IMR-90 (cell line): Measurements from ENCODE around the gene GTPBP3. TPM values are rescaled to one million over a fixed set of nuclear protein-coding genes. Genes with fewer than 3 reads are reported as not detected.

ENCODE experiments used
- ATAC-seq: fragments of 200-7000 bp; cut with Tn5 transposase; 2 replicates; pipeline ENCODE4 v1.9.1; 2020; ENCODE audit warnings: low read depth, mild to moderate bottlenecking, moderate library complexity
- BruUV-seq: library from RNA; stranded (reverse); fragments of 400-500 nt; replicated peaks from 2 replicates; lab custom pipeline; 2021; lab: Mats Ljungman, UMichigan
- CTCF ChIA-PET: fragments of 300-600 bp; formaldehyde crosslinking; extraction: SDS; loops from one replicate; lab custom pipeline; 2021; ENCODE audit warnings: antibody characterized with exemption; lab: Yijun Ruan, JAX
- POLR2A ChIA-PET: fragments of 300-600 bp; sonication (Branson Sonifier 250); formaldehyde crosslinking; loops from one replicate; lab custom pipeline; 2022; ENCODE audit warnings: antibody characterized with exemption; ENCODE audit not compliant: unreplicated experiment; lab: Charles Lee
- DNase-seq: peaks from one replicate; pipeline ENCODE4 v3.0.0; 2013
- H2AFZ ChIP-seq: replicated peaks from 2 replicates; pipeline ENCODE3; 2013; ENCODE audit warnings: low read length, mild to moderate bottlenecking; ENCODE audit not compliant: poor library complexity
- H2AK5ac ChIP-seq: 2 replicates; pipeline ENCODE4 v1.6.1; 2013; ENCODE audit warnings: low read depth, low read length, inconsistent platforms
- H2AK9ac ChIP-seq: replicated peaks from 2 replicates; pipeline ENCODE3; 2013; ENCODE audit warnings: mild to moderate bottlenecking, low read depth, low read length, moderate library complexity; ENCODE audit not compliant: poor library complexity
- H2BK120ac ChIP-seq: 2 replicates; pipeline ENCODE4 v1.6.1; 2013; ENCODE audit warnings: low read depth, low read length, inconsistent platforms
- H2BK15ac ChIP-seq: 3 replicates; pipeline ENCODE4 v1.6.1; 2013; ENCODE audit warnings: low read depth, low read length, inconsistent platforms
- H2BK20ac ChIP-seq: 2 replicates; pipeline ENCODE4 v1.6.1; 2013; ENCODE audit warnings: low read depth, mild to moderate bottlenecking, inconsistent platforms, low read length, moderate library complexity
- H2BK5ac ChIP-seq: 2 replicates; pipeline ENCODE4 v1.6.1; 2013; ENCODE audit warnings: mild to moderate bottlenecking, low read depth, low read length, inconsistent platforms; ENCODE audit not compliant: poor library complexity, severe bottlenecking
- H3K14ac ChIP-seq: replicated peaks from 2 replicates; pipeline ENCODE4 v1.6.1; 2013; ENCODE audit warnings: low read depth, low read length, inconsistent platforms
- H3K18ac ChIP-seq: 2 replicates; pipeline ENCODE4 v1.6.1; 2013; ENCODE audit warnings: low read depth, low read length, control low read depth
- H3K23ac ChIP-seq: 2 replicates; pipeline ENCODE4 v1.6.1; 2013; ENCODE audit warnings: low read depth, low read length, inconsistent platforms
- H3K27ac ChIP-seq: 2 replicates; pipeline ENCODE4 v1.5.1; 2013; ENCODE audit warnings: mild to moderate bottlenecking, control low read depth, low read length; ENCODE audit not compliant: insufficient read depth
- H3K27me3 ChIP-seq: 2 replicates; pipeline ENCODE4 v1.6.1; 2013; ENCODE audit warnings: low read length; ENCODE audit not compliant: control insufficient read depth, insufficient read depth
- H3K36me3 ChIP-seq: 2 replicates; pipeline ENCODE4 v1.6.1; 2013; ENCODE audit warnings: low read length, mixed read lengths; ENCODE audit not compliant: control insufficient read depth, insufficient read depth
- H3K4ac ChIP-seq: 2 replicates; pipeline ENCODE4 v1.6.1; 2013; ENCODE audit warnings: low read depth, low read length, inconsistent platforms
- H3K4me1 ChIP-seq: 2 replicates; pipeline ENCODE4 v1.6.1; 2013; ENCODE audit warnings: low read length, mixed read lengths; ENCODE audit not compliant: control insufficient read depth, insufficient read depth
- H3K4me2 ChIP-seq: 2 replicates; pipeline ENCODE4 v1.6.1; 2013; ENCODE audit warnings: low read depth, mild to moderate bottlenecking, control low read depth, low read length, moderate library complexity
- H3K4me3 ChIP-seq: 2 replicates; pipeline ENCODE4 v1.5.1; 2013; ENCODE audit warnings: low read depth, mild to moderate bottlenecking, control low read depth, low read length, moderate library complexity; ENCODE audit not compliant: insufficient read depth
- H3K56ac ChIP-seq: 2 replicates; pipeline ENCODE4 v1.6.1; 2013; ENCODE audit warnings: low read length, inconsistent platforms; ENCODE audit not compliant: insufficient read depth; ENCODE audit errors: extremely low read depth
- H3K79me1 ChIP-seq, 2 experiments: 2 replicates each; pipeline ENCODE4 v1.6.1; 2013; ENCODE audit warnings: low read length in 2 of 2, inconsistent platforms in 1 of 2, low read depth in 1 of 2
- H3K9ac ChIP-seq: 2 replicates; pipeline ENCODE4 v1.6.1; 2013; ENCODE audit warnings: low read depth, low read length, control low read depth
- H3K9me1 ChIP-seq: 2 replicates; pipeline ENCODE4 v1.6.1; 2013; ENCODE audit warnings: low read length, inconsistent platforms; ENCODE audit not compliant: insufficient read depth
- H3K9me3 ChIP-seq: 2 replicates; pipeline ENCODE4 v1.6.1; 2013; ENCODE audit warnings: low read length; ENCODE audit not compliant: control insufficient read depth, insufficient read depth
- H4K20me1 ChIP-seq: 2 replicates; pipeline ENCODE4 v1.6.1; 2013; ENCODE audit warnings: low read length, inconsistent platforms; ENCODE audit not compliant: insufficient read depth
- H4K5ac ChIP-seq: 2 replicates; pipeline ENCODE4 v1.6.1; 2013; ENCODE audit warnings: mild to moderate bottlenecking, low read depth, low read length, control low read depth
- H4K8ac ChIP-seq, 2 experiments: 2 replicates each; pipeline ENCODE4 v1.6.1; 2013; ENCODE audit warnings: low read depth in 2 of 2, low read length in 2 of 2, control low read depth in 1 of 2, inconsistent platforms in 1 of 2
- H4K91ac ChIP-seq: 2 replicates; pipeline ENCODE4 v1.6.1; 2013; ENCODE audit warnings: low read depth, low read length, inconsistent platforms; ENCODE audit not compliant: insufficient read depth
- CEBPB ChIP-seq: IDR thresholded peaks from 2 replicates; pipeline ENCODE4 v1.6.1; 2012; ENCODE audit warnings: low read depth, low read length, improper control_type of control experiment
- CHD1 ChIP-seq: IDR thresholded peaks from 2 replicates; pipeline ENCODE4 v1.6.1; 2012; ENCODE audit warnings: low read depth, low read length, improper control_type of control experiment
- FOS ChIP-seq: fragments of 150-350 bp; IDR thresholded peaks from 2 replicates; pipeline ENCODE4 v1.6.1; 2016; ENCODE audit warnings: low read depth, low read length
- MAZ ChIP-seq: IDR thresholded peaks from 2 replicates; pipeline ENCODE4 v1.6.1; 2012; ENCODE audit warnings: low read depth, mild to moderate bottlenecking, low read length, improper control_type of control experiment, moderate library complexity, borderline replicate concordance
- MXI1 ChIP-seq: IDR thresholded peaks from 2 replicates; pipeline ENCODE4 v1.6.1; 2012; ENCODE audit warnings: low read depth, mild to moderate bottlenecking, low read length, moderate library complexity, borderline replicate concordance
- NFE2L2 ChIP-seq: fragments of 150-350 bp; IDR thresholded peaks from 2 replicates; pipeline ENCODE4 v1.6.1; 2016; ENCODE audit warnings: low read depth, mild to moderate bottlenecking, low read length
- POLR2A ChIP-seq: IDR thresholded peaks from 2 replicates; pipeline ENCODE4 v1.6.1; 2012; ENCODE audit warnings: mild to moderate bottlenecking, low read depth, low read length
- RAD21 ChIP-seq: IDR thresholded peaks from 2 replicates; pipeline ENCODE4 v1.6.1; 2012; ENCODE audit warnings: low read length, improper control_type of control experiment
- RFX5 ChIP-seq: IDR thresholded peaks from 2 replicates; pipeline ENCODE4 v1.8.0; 2012; ENCODE audit warnings: low read depth, mild to moderate bottlenecking, low read length, moderate library complexity
- SMC3 ChIP-seq: fragments of 150-350 bp; IDR thresholded peaks from 2 replicates; pipeline ENCODE4 v1.6.1; 2016; ENCODE audit warnings: low read depth, mild to moderate bottlenecking, antibody characterized with exemption, low read length, moderate library complexity
- WGBS, 2 experiments: methylation state at CpG; one replicate each; pipeline versions ENCODE4 v1.1.5 to v1.1.7; 2013; ENCODE audit warnings: missing lambda C conversion rate in 2 of 2; ENCODE audit not compliant: insufficient read length in 1 of 2; ENCODE audit errors: extremely low coverage in 2 of 2; 5-methylcytosine and 5-hydroxymethylcytosine counted together
- dilution Hi-C: fragments of 300-500 bp; cut with HindIII; formaldehyde crosslinking; loops from one replicate; pipeline ENCODE4 v1.14.3; 2018; ENCODE audit warnings: low sequenced_read_pairs; ENCODE audit not compliant: unreplicated experiment
- in situ Hi-C: fragments of 300-500 bp; cut with MboI; formaldehyde crosslinking; loops from 3 replicates; pipeline ENCODE4 v1.14.3; 2019; ENCODE audit warnings: low sequenced_read_pairs, inconsistent platforms, mixed read lengths
- intact Hi-C: fragments of 100-400 bp; cut with micrococcal nuclease; formaldehyde crosslinking; loops from 2 replicates; pipeline ENCODE4 v1.10.0; 2022
- polyA plus RNA-seq, 3 experiments: library from polyadenylated mRNA; depleted of rRNA; stranded (reverse); fragments of >200 nt; gene quantifications; 2 replicates each; pipeline ENCODE4 v1.2.3, GENCODE V29; 2012; ENCODE audit warnings: low replicate concordance in 1 of 3
- total RNA-seq: library from RNA; depleted of rRNA; stranded (reverse); fragments of >200 nt; gene quantifications from 2 replicates; pipeline ENCODE4 v1.2.3, GENCODE V29; 2012
- TF ChIP-seq, protein P1 (sequence below): fragments of 150-350 bp; IDR thresholded peaks from 2 replicates; pipeline ENCODE4 v1.6.1; 2016; ENCODE audit warnings: low read depth, mild to moderate bottlenecking, low read length, moderate library complexity, borderline replicate concordance

Gene GTPBP3
- total and polyA plus RNA-seq, 2 of the 4 experiments (the other 2 are of a cell fraction) = 4.3 to 15.1 TPM

DNA sequence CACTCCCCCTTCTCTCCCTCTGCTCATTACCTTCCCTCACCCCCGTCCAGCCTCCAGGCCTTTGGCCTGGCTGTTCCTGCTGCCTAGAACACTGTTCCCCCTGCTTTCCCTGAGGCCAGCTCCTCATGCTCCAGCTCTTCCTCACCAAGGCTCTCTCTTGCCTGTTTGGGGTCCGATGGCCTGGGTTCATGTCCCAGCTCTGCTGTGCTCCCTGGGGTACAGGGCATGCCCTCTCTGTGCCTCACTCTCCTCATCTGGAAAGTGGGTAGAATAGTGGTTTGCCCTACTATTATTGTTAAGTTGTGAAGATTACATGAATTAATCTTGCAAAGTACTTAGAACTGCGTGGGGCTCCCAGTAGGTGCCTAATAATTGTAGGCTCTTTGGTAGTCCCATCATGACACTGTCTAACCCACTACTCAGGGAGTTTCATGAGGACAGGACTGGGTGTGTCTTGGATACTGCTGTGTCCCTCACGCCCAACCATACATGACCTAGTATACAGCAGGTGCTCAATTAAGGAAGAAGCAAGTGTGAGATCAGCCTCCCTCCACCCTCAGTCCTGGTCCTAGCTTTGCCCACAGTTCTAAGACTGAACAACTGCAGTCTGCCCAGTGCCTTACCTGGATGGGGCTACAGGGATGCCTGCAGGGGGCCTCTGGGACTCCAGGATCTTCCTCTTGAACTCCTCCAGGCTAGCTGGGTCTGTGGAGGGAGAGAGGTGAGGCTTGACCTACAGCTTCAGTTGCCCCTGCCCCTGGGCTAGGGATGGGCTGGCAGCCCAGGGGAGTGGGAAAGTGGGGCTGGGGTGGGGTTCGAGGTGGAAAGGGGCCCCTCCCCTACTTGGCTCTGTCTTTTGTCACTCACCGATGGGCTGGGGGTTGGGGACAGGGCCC, 22.8 kb downstream of the GTPBP3 start:
- Histone ChIP-seq H4K5ac (no peak overlapping the region), H2BK15ac (no peak overlapping the region), H4K20me1 (no peaks in the 10 kb centered on the region), H2BK120ac (no peak overlapping the region), H3K4me3 (no peak overlapping the region), H3K9ac (no peak overlapping the region), H3K18ac (no peak overlapping the region), H2BK20ac (no peak overlapping the region), H3K27me3 (peaks cover 6% of the 10 kb centered on the region), H3K36me3 (no peaks in the 10 kb centered on the region), H2AFZ (no peak overlapping the region), H3K9me3 (no peaks in the 10 kb centered on the region), H2AK9ac (no peak overlapping the region), H4K8ac (no peak overlapping the region), H3K14ac (no peak overlapping the region), H3K27ac (no peak overlapping the region), H2BK5ac (no peak overlapping the region), H3K4ac (no peak overlapping the region), H3K9me1 (no peaks in the 10 kb centered on the region), H3K4me2 (no peak overlapping the region), H4K91ac (no peak overlapping the region), H3K79me1 (no peaks in the 10 kb centered on the region), H3K4me1 (no peaks in the 10 kb centered on the region), H3K23ac (no peak overlapping the region), H3K56ac (no peak overlapping the region), H2AK5ac (no peak overlapping the region)
- ChIA-PET CTCF (no interaction called here), POLR2A (interaction anchor here (0.6 kb wide), 1 partner anchor 907 kb away, joined by 3 read pairs; no protein-coding TSS in a partner anchor)
- no peak for TF ChIP-seq CHD1
- TF ChIP-seq, protein P1, sequence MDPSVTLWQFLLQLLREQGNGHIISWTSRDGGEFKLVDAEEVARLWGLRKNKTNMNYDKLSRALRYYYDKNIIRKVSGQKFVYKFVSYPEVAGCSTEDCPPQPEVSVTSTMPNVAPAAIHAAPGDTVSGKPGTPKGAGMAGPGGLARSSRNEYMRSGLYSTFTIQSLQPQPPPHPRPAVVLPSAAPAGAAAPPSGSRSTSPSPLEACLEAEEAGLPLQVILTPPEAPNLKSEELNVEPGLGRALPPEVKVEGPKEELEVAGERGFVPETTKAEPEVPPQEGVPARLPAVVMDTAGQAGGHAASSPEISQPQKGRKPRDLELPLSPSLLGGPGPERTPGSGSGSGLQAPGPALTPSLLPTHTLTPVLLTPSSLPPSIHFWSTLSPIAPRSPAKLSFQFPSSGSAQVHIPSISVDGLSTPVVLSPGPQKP = no peak
- no peak for TF ChIP-seq CEBPB
- no peak for TF ChIP-seq MAZ
- TF ChIP-seq FOS = no peak
- TF ChIP-seq POLR2A = no peak
- no peak for TF ChIP-seq MXI1
- no peak for TF ChIP-seq RFX5
- TF ChIP-seq NFE2L2 = no peak
- TF ChIP-seq SMC3 = no peak
- no peak for TF ChIP-seq RAD21
- no TSS peak for BruUV-seq
- 43% methylated on average over 1 of the region's 6 CpGs; no CpG with 5 or more reads in 1 of the 2 experiments for WGBS, 2 experiments
- DNase-seq = no peak
- intact Hi-C loops (no loop called here), in situ Hi-C loops (no loop called here), dilution Hi-C loops (no loop called here)
- no peak for ATAC-seq
